Activated T-cell treated with anti-CD3 and anti-CD28 coated beads, Interleukin-2, amount 50 U/mL, for 1 hour (primary cell): Measurements from ENCODE around the gene ARHGEF19.
"Not testable (repeated sequence)": the region's sequence is repeated elsewhere in the genome, so short reads cannot be mapped to it uniquely, and the experiment has no call there.

Experiments used
- DNase-seq: peaks from one replicate; pipeline ENCODE4 v3.0.0-alpha.2; 2020

ARHGEF19 gene

DNA sequence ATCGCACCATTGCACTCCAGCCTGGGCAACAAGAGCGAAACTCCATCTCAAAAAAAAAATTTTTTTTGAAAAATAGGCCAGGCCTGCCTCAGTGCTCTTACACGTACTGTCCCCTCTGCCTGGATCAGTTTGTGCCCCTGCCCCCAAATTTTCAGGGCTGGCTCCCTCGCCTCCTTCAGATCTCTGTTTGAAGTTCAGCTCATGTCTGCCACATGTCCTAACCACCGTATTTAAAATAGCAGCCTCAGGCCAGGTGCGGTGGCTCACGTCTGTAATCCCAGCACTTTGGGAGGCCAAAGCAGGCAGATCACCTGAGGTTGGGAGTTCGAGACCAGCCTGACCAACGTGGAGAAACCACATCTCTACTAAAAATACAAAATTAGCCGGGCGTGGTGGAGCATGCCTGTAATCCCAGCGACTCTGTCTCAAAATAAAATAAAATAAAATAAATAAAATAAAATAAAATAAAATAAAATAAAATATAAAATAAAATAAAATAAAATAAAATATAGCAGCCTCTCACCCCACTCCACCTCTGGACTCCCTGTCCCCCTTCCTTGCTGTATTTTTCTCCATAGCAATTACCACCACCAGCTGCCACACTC is 48.7 kb downstream of the ARHGEF19 start:
- DNase-seq = not testable (repeated sequence)

DNA sequence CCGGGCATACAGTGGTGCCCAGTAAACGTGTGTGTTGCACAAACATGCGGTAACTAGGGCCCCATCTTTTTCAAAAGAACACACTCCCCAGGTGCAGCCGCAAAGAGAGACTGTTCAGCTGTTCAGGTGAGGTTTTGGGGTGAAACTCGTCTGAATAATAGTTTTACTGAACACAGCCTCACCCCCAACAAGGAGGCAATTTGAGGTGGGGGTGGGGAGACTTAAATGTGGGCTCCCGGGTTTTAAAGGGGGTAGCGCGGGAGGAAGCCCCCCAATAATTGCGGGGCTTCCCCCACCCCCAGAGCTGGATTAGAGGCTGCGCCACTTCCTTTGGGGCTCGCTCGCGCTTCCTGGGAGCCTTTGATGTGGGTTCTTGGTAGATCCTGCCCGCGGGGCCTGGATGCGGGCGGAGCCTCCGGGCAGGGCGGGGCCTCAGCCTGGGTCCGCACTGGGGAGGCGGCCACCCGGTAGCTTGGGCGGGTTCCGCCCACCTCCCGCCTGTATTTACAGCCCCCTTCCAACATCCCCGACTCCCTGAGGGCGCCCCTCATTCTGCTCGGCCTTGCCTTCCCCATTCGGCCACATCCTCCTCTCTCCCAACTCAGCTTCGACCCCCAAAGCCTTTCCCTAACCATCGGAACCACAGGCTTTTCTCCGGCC is 50.2 kb downstream of the ARHGEF19 start:
- peak; percentile 70 for DNase-seq

DNA sequence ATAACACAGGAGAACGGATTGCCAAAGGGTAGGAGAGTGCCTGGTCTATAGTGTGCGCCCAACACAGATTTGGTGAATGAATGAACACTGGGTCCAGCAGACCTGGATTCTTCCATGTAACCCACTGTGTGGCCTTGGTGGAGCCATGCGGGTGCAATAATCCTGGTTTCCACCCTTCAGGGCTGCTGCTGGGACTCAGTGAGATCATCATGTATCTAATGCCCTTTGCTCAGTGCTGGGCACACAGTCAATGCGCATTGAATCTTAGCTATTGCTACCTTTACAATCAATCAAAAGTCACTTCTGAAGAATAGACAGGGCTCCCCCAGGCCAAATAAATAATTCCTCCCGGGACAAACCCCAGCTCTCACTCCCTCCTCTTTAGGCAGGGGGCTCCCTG is 50.7 kb downstream of the ARHGEF19 start:
- no peak for DNase-seq

DNA sequence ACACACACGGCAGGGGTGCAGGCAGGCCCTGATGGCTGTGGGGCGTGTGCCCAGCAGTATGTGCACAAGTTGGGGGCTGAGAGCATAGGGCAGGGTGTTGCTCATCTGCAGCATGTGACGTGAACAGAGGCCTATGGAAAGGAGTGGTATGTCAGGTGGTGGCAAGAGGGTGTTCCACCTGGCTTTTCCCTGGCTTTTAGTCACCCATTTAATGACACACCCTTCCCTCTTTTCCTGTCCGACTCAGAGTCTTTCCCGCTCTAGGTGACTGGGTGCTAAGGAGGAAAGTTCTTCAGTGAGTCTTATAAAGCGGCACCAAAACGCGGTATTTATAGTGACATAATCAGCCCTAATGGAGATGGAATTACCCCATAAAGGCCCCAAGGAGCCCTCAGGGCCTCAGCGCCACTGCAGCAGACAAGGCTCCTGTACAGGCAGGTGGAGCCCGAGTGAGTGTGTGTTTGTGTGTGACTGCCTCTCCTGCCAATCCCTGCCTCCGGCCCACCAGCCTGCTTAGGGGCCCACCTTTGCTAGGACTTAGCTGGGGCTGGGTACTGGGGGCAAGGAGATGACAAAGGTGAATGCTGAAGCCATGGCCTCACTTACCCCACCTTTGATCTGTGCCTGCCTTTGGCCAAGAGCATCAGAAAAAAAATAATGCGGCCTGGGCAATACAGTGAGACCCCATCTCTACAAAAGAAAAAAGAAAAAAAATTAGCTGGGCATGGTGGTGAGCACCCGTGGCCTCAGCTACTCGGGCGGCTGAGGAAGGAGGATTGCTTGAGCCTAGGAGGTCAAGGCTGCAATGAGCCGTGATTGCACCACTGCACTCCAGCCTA is 53.2 kb downstream of the ARHGEF19 start:
- DNase-seq = no peak

DNA sequence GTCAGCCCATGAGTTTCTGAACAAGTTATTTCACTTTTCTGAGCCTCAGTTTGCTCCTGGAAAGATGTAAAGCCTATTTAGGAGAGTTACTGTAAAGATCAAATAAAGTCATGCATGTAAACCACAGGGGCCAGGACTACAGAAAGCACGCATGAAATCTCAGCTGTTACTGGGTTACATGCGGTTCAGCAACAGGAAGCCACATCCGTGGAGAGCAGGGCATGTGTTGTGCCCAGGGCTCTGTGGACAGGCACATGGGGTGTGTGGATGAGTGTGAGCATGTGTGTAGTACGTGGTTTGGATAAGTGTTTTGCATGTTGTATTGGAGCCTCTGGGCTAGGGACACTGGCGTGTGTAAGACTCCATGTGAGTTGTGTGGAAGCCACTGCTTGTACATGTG is 54.4 kb downstream of the ARHGEF19 start:
- peak; percentile 37 for DNase-seq

DNA sequence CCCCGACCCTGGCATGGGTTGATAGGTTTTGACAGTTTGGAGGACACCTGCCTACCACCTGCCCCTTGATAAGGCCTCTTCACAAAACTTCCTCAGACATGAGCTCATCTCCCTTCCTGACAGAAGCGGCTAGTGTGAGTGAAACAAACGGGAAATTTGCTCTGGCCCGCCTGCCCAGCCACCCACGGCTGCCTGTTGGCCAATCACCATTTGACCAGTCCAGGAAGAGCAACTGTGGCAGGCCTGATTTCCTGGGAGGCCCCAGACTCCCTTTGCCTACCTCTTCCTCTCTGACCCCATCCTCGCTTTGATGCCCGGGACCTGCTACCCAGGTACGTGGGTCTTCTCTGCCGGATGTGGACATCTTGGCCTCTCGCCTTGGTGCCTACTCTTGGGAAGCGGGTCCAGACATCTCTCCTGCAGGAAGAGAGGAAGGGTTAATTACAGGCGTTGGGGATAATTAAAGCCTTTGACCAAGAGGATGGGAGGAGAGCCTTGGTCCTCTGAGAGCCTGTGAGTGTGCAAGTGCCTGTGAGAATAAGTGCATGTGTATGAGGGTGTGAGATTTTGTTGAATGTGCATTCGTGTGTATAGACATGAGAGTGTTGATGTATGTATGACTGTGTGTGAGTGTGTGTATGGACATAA is 55.5 kb downstream of the ARHGEF19 start:
- DNase-seq = no peak

DNA sequence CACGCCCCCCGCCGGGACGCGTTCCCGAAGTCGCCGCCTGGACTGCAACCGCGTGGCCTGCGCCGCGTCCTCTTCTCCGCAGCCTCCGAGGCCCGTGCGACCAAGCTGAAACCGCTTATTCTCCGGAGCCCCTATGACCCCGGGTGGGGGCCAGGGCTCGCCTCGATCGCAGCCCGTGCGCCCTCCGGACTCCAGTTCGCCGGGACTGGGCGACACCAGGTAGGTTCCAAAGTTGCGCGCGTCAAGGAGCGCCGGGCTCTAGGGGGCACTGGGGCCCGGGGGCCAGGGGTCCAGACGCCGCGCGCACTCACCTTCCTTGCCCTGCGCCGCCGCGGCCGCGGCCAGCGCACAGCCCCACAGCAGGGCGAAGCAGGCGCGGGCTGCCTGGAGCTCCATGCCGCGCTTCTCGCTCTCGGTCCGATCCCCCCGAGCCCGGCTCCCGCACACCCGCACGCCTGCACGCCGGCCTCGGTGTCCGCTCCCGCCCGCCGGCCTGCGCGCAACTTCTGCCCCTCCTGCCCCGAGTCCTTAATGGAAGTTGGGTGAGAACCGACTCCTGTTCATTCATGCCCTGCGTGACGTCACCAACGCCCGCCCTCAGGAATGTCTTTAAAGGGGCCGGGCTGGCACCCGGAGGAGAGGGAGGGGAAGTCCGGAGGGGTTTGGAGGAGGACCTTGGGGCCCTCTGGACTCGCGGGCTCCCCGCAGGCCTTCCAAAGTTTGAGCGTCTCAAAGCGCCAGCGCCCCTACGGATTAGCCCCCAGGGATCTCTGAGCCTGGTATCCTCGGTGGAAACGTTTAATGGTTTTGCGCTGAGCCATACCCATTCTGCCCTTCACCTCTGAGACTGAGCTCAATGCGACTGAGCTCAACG is 56.7 kb downstream of the ARHGEF19 start, which contains the start of gene EPHA2:
TSS of gene EPHA2 (minus strand) at position 533 of the 874 bp plus-strand sequence. CDS start at position 396, 137 bp downstream.
- peak; percentile 39 for DNase-seq

DNA sequence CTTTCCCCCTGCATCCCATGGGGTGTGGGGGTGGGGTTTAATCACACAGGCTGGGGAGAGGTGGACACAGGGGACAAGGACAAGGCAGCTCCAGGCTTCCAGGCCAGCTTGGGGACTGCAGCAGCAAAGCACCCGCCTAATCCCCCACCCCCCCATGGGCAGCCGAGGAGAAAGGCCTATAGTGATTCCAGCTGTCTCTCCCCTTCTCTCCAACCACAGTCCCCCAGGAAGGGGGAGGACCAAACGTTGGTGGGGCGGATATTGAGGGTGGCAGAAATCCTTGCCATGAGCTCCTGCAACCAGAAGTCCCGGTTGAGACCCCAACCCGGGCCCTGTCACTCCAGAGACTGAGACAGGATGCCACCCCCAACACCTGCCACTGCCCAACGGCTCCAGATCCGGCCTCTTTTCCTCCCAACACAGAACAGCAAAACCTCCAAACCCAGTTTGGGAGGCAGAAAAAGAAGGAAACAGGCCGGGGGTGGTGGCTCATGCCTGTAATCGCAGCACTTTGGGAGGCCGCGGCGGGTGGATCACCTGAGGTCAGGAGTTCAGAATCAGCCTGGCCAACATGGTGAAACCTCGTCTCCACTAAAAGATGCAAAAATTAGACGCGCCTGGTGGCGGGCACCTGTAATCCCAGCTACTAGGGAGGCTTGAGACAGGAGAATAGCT is 58.3 kb downstream of the ARHGEF19 start:
- no peak for DNase-seq

DNA sequence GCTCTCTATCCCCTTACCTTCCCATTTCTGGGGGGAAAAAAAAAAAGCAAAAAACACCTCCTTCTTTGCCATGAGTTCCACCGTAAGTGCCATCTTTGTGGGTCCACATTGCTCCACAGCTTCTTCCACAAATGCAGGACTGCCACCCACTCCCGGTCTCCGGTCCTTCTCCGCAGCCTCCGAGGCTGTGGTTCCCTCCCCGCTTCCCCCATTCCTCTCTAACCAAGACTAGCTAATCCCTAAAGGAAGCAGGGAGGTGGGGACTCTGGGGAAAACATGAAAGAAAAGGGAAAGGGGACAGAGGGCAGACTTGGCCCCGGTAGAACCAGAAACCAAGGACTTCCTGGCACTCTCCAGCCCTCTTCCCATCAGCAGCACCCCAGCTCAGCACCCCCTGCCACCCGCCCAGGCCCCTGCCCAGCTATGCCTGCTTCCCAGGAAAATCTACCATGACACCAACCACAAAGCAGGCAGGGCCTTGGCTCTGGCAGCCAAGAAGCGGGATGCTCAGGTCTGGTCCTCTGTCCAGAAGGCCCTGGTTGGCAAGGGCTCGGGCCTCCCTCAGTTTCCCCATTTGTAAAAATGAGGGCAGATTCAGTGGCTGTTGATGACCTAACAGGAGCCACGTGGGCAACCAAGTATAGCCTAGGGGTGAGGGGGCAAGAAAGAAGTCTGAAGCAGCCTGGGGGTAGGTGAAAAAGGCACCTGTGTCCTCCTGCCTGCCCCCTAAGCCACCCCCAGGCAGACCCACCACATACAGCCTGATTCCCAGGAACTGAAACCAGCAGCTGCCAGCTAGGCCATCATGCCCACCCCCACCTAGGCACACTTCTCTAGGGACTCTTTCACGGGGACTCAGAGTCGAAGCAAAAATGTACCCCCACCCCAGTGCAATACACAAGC is 59.1 kb downstream of the ARHGEF19 start:
- DNase-seq = no peak

DNA sequence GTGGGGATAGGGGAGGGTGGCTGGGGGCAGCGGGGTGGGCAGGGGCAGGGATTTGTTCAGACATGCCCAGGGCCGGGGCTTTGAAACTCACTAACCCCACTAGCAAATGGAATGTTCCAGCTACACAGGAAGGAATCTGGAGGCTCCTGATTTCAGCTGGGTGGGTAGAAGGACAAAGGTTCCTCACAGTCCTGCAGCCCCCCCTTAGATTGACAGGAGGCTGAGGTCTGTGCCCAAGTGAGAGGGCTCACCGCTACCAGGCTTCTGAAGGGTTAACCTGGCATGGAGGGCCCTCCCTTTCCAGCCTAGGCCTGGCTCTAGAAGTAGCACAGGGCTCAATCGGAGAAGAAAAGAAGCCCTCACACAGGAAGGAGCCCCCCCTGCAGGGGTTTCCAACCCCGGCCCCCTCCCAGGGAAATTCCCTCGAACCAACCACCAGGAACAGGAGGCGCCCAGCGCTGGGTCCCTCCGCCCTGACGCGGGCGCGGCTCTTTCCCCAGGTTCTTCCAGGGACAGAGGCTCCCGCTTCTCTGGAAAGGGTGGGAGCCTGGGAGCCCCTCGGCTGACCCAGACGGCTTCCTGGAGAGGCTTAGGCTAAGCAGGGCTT is 59.9 kb downstream of the ARHGEF19 start:
- no peak for DNase-seq

DNA sequence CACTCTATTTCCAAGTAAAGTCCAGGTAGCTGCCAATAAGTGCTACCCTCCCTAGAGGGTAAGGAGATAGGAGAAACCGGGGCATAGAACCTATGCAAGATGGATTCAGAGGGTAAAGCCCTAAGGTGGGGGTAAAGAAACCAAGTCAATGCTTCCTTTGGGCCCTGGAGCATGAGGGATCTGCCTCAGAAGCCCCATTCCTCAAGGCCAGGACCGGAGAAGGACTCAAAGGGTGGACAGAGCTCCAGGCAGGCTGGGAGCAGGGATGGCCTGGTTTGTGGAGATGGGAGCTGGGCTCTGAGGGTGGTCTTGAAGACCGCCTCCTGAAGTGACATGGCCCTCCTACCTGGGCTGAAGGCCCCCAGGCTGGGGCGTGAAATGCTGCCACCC is 60.5 kb downstream of the ARHGEF19 start:
- DNase-seq = no peak

DNA sequence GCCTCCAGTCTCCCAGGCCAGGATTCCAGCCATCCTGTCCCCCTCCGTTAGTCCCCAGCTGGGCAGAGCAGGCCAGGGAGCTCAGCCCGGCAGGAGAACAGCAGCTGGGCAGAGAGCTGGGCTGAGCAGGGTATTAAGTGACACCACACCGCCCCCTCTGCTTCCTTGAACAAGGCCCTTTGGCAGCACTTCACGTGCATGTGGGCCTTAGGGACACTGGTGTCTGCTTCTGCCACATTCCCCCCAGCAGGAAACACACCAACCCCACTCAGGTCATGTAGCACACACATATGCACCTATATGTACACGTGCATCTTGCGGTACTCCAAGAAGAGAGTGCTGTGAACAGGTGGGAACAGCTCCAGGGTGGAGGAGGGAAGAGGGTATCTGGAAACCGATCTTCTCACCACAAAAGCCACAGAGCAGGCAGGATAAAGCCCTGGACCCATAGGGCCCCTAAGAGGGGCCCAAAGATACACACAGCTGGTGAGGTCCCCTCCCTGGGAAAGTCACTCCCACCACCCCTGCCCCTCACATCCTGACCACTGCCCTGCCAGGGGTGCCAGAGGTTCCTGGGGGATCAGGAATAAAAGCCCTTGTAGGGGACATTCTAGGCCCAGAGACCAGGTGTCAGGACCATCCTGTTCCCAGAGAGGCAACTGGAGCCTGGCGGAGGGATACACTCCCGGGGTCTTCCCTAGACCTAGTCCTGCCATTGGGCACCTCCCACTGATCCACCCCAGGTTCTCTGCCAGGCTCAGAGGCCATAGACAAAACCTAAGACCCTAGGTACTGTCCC is 61.1 kb downstream of the ARHGEF19 start:
- DNase-seq = no peak

DNA sequence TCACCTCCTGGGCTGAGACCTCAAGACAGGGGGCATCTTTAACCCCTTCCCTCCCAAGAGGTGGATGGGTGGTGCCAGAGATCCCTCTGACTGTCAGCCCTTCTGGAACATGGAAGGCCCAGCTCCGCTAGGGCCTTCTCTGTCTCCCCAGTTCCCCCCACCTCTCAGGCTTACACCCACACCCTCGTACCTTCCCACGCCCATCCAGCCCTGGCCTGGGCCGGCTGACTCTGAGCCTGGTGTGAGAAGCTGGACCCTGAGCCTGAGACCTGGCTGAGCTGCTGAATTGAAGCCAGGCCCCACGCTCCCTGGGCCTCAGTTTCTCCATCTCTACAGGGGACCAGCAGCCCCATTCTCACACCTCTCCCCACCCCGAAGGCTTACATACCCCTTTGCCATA is 61.9 kb downstream of the ARHGEF19 start:
- DNase-seq = no peak

DNA sequence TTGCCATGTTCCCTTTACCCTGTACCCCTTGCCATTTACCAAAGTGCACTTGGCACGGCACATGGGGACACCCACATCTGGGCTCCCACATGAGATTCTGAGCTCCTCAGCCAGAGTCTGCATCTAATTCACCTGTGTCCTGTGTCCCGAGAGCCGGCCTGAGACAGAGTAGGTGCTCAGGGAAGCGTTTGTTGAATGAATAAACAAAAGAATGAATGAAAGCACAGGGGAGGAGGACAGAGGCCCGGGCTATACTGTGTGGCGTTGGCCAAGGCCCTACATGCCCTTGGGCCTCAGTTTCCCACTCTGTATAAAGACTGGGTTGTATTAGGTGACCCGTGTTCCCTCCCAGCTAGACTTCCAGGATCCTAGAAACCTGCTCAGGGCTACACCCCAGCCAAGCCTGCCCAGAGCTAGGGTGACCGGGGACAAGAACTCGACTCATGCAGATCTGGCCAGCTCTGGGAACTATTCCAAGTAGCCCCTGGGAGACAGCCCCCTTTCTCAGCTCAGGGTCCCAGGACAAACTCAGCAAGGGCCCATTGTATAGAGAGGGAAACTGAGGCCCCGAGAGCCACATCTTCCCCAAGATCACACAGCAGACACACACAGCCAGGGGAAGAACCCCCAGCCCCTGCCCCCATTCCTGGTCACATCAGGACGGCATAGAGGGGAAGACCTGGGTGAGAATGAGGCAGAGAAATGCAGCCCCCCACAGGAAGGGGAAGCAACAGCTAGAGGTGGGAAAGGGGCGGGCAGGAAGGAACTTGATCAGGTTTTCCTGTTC is 62.6 kb downstream of the ARHGEF19 start:
- DNase-seq = no peak

DNA sequence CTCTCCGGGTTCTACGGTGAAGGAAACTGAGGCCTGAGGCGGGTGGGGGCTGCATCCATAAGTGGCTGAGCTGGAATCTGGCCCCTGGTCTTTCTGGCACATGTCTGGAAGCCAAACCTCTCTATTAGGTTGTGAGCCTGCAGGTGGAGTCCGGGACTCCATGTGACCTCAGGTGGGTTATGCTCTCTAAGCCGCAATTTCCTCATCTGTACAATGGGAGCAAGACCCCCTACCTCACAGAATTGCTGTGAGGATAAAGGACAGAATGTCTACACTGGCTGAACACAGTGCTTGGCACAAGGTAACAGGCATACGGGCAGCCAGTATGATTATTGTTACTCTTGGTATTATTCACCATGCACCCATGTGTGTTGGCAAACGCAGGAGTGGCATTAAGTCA is 63.3 kb downstream of the ARHGEF19 start:
- no peak for DNase-seq

DNA sequence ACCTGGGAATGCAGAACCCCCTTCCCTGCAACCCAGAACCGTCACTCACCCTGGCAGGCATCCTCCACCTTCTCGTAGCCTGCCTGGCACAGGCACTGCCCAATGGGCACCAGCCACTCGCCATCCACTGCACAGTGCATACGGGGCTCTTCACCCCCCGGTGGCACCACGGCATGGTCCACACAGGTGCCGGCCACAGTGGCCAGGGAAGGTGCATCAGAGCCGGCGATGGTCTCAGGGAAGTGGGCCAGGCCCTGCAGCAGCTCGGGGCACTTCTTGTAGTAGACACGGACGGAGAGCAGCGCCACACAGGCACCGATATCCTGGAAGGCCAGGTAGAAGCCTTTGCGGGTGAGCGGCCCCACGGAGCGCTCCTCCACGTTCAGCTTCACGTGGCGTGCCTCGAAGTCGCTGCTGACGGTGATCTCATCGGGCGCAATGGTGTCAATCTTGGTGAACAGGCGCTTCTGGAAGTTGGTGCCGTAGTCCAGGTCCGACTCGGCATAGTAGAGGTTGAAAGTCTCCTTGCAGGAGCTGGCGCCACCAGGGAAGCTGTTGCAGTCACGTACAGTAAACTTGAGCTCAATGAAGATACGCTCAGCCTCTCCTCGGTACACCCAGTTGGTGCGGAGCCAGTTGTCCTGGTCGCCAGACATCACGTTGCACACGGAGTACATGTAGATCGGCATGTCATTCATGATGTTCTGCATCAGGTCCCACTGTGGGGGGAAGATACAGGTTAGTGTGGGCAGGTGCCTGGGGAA is 63.9 kb downstream of the ARHGEF19 start:
- no peak for DNase-seq
